ENCODE data around the gene ZIK1. TPM values are rescaled to one million over a fixed set of nuclear protein-coding genes. Genes with fewer than 3 reads are reported as not detected.

Gene ZIK1
- 3.9 and 6.7 TPM in 2 replicates for total RNA-seq

- DNase-seq (ENCODE audit: extremely low read depth, low read depth, low spot score) = peak; percentile 37
Measured at GRCh38 chr19:57583521-57584416, at the start of gene ZIK1. Gene ZIK1 (plus strand): TSS chr19:57584145. CDS start chr19:57584357, 212 bp downstream.

- DNase-seq (ENCODE audit: extremely low read depth, low read depth, low spot score) = no peak
Measured at GRCh38 chr19:57537953-57538547, 45.9 kb upstream of the ZIK1 start.

- no peak for DNase-seq (ENCODE audit: extremely low read depth, low read depth, low spot score)
Measured at GRCh38 chr19:57546513-57546912, 37.4 kb upstream of the ZIK1 start.

- no peak for DNase-seq (ENCODE audit: extremely low read depth, low read depth, low spot score)
Measured at GRCh38 chr19:57552432-57552831, 31.5 kb upstream of the ZIK1 start.

- no peak for DNase-seq (ENCODE audit: extremely low read depth, low read depth, low spot score)
Measured at GRCh38 chr19:57557659-57558058, 26.3 kb upstream of the ZIK1 start.

GRCh38 chr19:57558525-57558924, 25.4 kb upstream of the ZIK1 start:
- DNase-seq (ENCODE audit: extremely low read depth, low read depth, low spot score) = no peak

- DNase-seq (ENCODE audit: extremely low read depth, low read depth, low spot score) = no peak
Measured at GRCh38 chr19:57559008-57559403, 24.9 kb upstream of the ZIK1 start.

GRCh38 chr19:57559404-57560025, 24.4 kb upstream of the ZIK1 start, which contains the start of gene ZNF550:
Gene ZNF550 (minus strand): TSS chr19:57559863. CDS start chr19:57559682, 181 bp downstream.
- peak; percentile 45 for DNase-seq (ENCODE audit: extremely low read depth, low read depth, low spot score)

GRCh38 chr19:57560049-57560491, 23.9 kb upstream of the ZIK1 start:
- no peak for DNase-seq (ENCODE audit: extremely low read depth, low read depth, low spot score)

GRCh38 chr19:57563547-57563946, 20.4 kb upstream of the ZIK1 start:
- DNase-seq (ENCODE audit: extremely low read depth, low read depth, low spot score) = no peak

- peak; percentile 31 for DNase-seq (ENCODE audit: extremely low read depth, low read depth, low spot score)
Measured at GRCh38 chr19:57566396-57567265, 17.3 kb upstream of the ZIK1 start.

GRCh38 chr19:57570707-57571106, 13.2 kb upstream of the ZIK1 start:
- DNase-seq (ENCODE audit: extremely low read depth, low read depth, low spot score) = no peak

GRCh38 chr19:57572415-57572947, 11.5 kb upstream of the ZIK1 start:
- no peak for DNase-seq (ENCODE audit: extremely low read depth, low read depth, low spot score)

GRCh38 chr19:57576661-57577060, 7.3 kb upstream of the ZIK1 start:
- no peak for DNase-seq (ENCODE audit: extremely low read depth, low read depth, low spot score)

GRCh38 chr19:57578487-57579205, 5.3 kb upstream of the ZIK1 start, which contains the start of gene ZNF416:
Gene ZNF416 (minus strand): TSS chr19:57578911. CDS start chr19:57578704, 207 bp downstream.
- DNase-seq (ENCODE audit: extremely low read depth, low read depth, low spot score) = peak; percentile 92

GRCh38 chr19:57583104-57583520, 833 bp upstream of the ZIK1 start:
- DNase-seq (ENCODE audit: extremely low read depth, low read depth, low spot score) = no peak

- DNase-seq (ENCODE audit: extremely low read depth, low read depth, low spot score) = no peak
Measured at GRCh38 chr19:57587529-57587928, 3.6 kb downstream of the ZIK1 start.

GRCh38 chr19:57599377-57599760, 15.4 kb downstream of the ZIK1 start:
- DNase-seq (ENCODE audit: extremely low read depth, low read depth, low spot score) = no peak

GRCh38 chr19:57599761-57600383, 15.9 kb downstream of the ZIK1 start, which contains the start of gene ZNF530:
Gene ZNF530 (plus strand): TSS chr19:57599885. CDS start chr19:57604346, 4,461 bp downstream.
- peak; percentile 55 for DNase-seq (ENCODE audit: extremely low read depth, low read depth, low spot score)
